Karpas-422 (cell line): ENCODE measurements around the gene TMPRSS13. TPM values are rescaled to one million over a fixed set of nuclear protein-coding genes. Genes with fewer than 3 reads are reported as not detected.

ENCODE experiments used
- DNase-seq: peaks from one replicate; pipeline ENCODE4 v3.0.0-alpha.2; 2015
- H2AFZ ChIP-seq: fragments of 200-600 bp; sonication (generic); 2 replicates; pipeline ENCODE4 v1.6.1; 2014; ENCODE audit warnings: antibody characterized with exemption, low read length, mixed read lengths
- H3K27ac ChIP-seq: fragments of 200-600 bp; sonication (generic); 2 replicates; pipeline ENCODE4 v1.5.1; 2014; ENCODE audit warnings: mild to moderate bottlenecking, low read length, moderate library complexity
- H3K27me3 ChIP-seq: fragments of 200-600 bp; sonication (generic); 2 replicates; pipeline ENCODE4 v1.6.1; 2014; ENCODE audit warnings: low read length, mixed read lengths
- H3K36me3 ChIP-seq: fragments of 200-600 bp; sonication (generic); 2 replicates; pipeline ENCODE4 v1.6.1; 2014; ENCODE audit warnings: low read length, mixed read lengths; ENCODE audit not compliant: insufficient read depth
- H3K4me1 ChIP-seq: fragments of 200-600 bp; sonication (generic); 2 replicates; pipeline ENCODE4 v1.6.1; 2014; ENCODE audit warnings: mild to moderate bottlenecking, low read length, mixed read lengths
- H3K4me2 ChIP-seq: fragments of 200-600 bp; sonication (generic); 2 replicates; pipeline ENCODE4 v1.6.1; 2014; ENCODE audit warnings: low read length, low read depth, mild to moderate bottlenecking; ENCODE audit not compliant: poor library complexity, severe bottlenecking
- H3K4me3 ChIP-seq: fragments of 200-600 bp; sonication (generic); 2 replicates; pipeline ENCODE4 v1.5.1; 2014; ENCODE audit warnings: mild to moderate bottlenecking, antibody characterized with exemption, low read length, mixed read lengths
- H3K79me2 ChIP-seq: fragments of 200-600 bp; sonication (generic); 2 replicates; pipeline ENCODE4 v1.6.1; 2014; ENCODE audit warnings: mild to moderate bottlenecking, low read length, mixed read lengths
- H3K9ac ChIP-seq: fragments of 200-600 bp; sonication (generic); 2 replicates; pipeline ENCODE4 v1.6.0; 2014; ENCODE audit warnings: low read length
- H3K9me2 ChIP-seq: fragments of 200-600 bp; sonication (generic), shearing (Covaris generic); replicated peaks from 2 replicates; pipeline ENCODE4 v1.6.0; 2014; ENCODE audit warnings: mild to moderate bottlenecking, low read length, moderate library complexity; ENCODE audit not compliant: insufficient read depth
- H3K9me3 ChIP-seq: fragments of 300-700, 200-600 bp; sonication (generic); 2 replicates; pipeline ENCODE4 v1.6.1; 2014; ENCODE audit warnings: low read length, mixed read lengths
- H4K20me1 ChIP-seq: fragments of 200-600 bp; sonication (generic); 2 replicates; pipeline ENCODE4 v1.6.1; 2014; ENCODE audit warnings: mild to moderate bottlenecking, antibody characterized with exemption, low read length, low read depth; ENCODE audit not compliant: insufficient read depth
- total RNA-seq: library from RNA; depleted of rRNA; stranded (reverse); fragments of >200 nt; shearing (Covaris generic); gene quantifications from 2 replicates; pipeline ENCODE4 v1.2.3, GENCODE V29; 2014; ENCODE audit warnings: low replicate concordance

Gene TMPRSS13
- total RNA-seq, 1 experiment from 2014 or later, result 1.1 TPM

- Histone ChIP-seq H3K4me2 (no peak overlapping the region), H2AFZ (no peak overlapping the region), H3K79me2 (no peaks in the 10 kb centered on the region), H3K4me3 (no peak overlapping the region), H3K9me3 (no peaks in the 10 kb centered on the region), H3K27me3 (no peaks in the 10 kb centered on the region), H3K36me3 (no peaks in the 10 kb centered on the region), H3K4me1 (peaks cover 11% of the 10 kb centered on the region), H3K27ac (no peak overlapping the region), H3K9me2 (no peaks in the 10 kb centered on the region), H4K20me1 (no peaks in the 10 kb centered on the region), H3K9ac (no peak overlapping the region)
- no peak for DNase-seq
Measured at GRCh38 chr11:117909611-117910382, 19.4 kb downstream of the TMPRSS13 start.

DNA sequence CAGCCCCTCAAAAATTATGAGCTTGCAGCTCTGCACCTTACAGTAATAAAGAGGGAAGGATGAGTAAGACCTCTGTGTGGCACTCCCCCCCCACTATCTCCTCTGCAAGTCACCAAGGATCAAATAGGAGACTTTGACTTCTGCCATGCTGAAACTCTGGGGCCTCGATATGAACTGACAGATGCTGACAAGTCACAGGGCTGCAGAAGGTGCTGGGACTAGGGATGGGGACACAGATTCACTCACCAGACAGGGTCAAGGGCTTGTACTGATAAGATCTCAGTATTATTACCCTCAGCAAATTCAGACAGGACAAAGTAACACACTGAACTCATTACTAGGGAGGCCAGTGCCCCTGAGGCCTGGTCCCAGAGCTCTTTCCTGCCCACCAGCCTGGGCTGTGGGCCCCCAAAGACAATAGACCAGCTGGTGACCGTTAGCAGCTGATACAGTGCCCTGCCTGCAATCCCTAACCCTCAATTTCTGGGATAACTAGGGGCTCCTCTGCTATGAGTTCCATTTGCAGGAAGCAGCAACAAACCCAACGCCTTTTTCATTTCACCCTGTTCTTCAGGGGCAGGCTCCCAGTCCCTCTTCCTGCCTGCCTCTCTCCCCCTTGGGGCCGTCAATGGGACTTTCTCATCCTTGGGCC lies 20.1 kb downstream of the TMPRSS13 start:
- H3K4me3 ChIP-seq, result no peak overlapping the region
- no peak overlapping the region for H2AFZ ChIP-seq
- no peaks in the 10 kb centered on the region for H3K27me3 ChIP-seq
- no peak overlapping the region for H3K4me2 ChIP-seq
- no peaks in the 10 kb centered on the region for H3K79me2 ChIP-seq
- H3K9me3 ChIP-seq, result no peaks in the 10 kb centered on the region
- no peaks in the 10 kb centered on the region for H4K20me1 ChIP-seq
- H3K36me3 ChIP-seq, result no peaks in the 10 kb centered on the region
- no peak overlapping the region for H3K27ac ChIP-seq
- DNase-seq, result no peak
- peaks cover 11% of the 10 kb centered on the region for H3K4me1 ChIP-seq
- no peak overlapping the region for H3K9ac ChIP-seq
- H3K9me2 ChIP-seq, result no peaks in the 10 kb centered on the region

- no peaks in the 10 kb centered on the region for H3K36me3 ChIP-seq
- H3K4me3 ChIP-seq, result peak overlapping the region; percentile 68; the same call in 1 of the 2 replicates
- H3K4me1 ChIP-seq, result peaks cover 11% of the 10 kb centered on the region
- peak overlapping the region; percentile 72 for H3K4me2 ChIP-seq
- no peaks in the 10 kb centered on the region for H3K27me3 ChIP-seq
- DNase-seq, result no peak
- peak overlapping the region; percentile 64 for H3K9ac ChIP-seq
- no peak overlapping the region for H3K27ac ChIP-seq
- no peaks in the 10 kb centered on the region for H3K9me2 ChIP-seq
- H2AFZ ChIP-seq, result no peak overlapping the region
- H4K20me1 ChIP-seq, result no peaks in the 10 kb centered on the region
- H3K9me3 ChIP-seq, result no peaks in the 10 kb centered on the region
- H3K79me2 ChIP-seq, result no peaks in the 10 kb centered on the region
Measured at GRCh38 chr11:117908109-117908895, 20.9 kb downstream of the TMPRSS13 start.

- Histone ChIP-seq H2AFZ (peak overlapping the region; percentile 95), H3K9me3 (no peaks in the 10 kb centered on the region)
Measured at GRCh38 chr11:117907276-117908108, 21.7 kb downstream of the TMPRSS13 start.

GRCh38 chr11:117906710-117907109 lies 22.5 kb downstream of the TMPRSS13 start:
- no peak overlapping the region; the same call in 1 of the 2 replicates for H3K4me3 ChIP-seq
- H2AFZ ChIP-seq, result no peak overlapping the region
- H3K4me2 ChIP-seq, result no peak overlapping the region
- H3K9me2 ChIP-seq, result no peaks in the 10 kb centered on the region
- H3K9me3 ChIP-seq, result no peaks in the 10 kb centered on the region
- H3K27ac ChIP-seq, result no peak overlapping the region
- no peaks in the 10 kb centered on the region for H3K79me2 ChIP-seq
- no peaks in the 10 kb centered on the region for H3K36me3 ChIP-seq
- no peak for DNase-seq
- no peaks in the 10 kb centered on the region for H4K20me1 ChIP-seq
- no peak overlapping the region for H3K9ac ChIP-seq
- peaks cover 11% of the 10 kb centered on the region for H3K4me1 ChIP-seq
- no peaks in the 10 kb centered on the region for H3K27me3 ChIP-seq

More at GRCh38 chr11:117907276-117908108, 21.7 kb downstream of the TMPRSS13 start:
- no peaks in the 10 kb centered on the region for H3K9me2 ChIP-seq
- H3K4me2 ChIP-seq, result peak overlapping the region; percentile 72
- peak; percentile 92 for DNase-seq
- no peaks in the 10 kb centered on the region for H3K27me3 ChIP-seq
- no peak overlapping the region for H3K27ac ChIP-seq
- no peaks in the 10 kb centered on the region for H3K36me3 ChIP-seq
- no peaks in the 10 kb centered on the region for H3K79me2 ChIP-seq
- peaks cover 11% of the 10 kb centered on the region for H3K4me1 ChIP-seq
- peak overlapping the region; percentile 68 for H3K4me3 ChIP-seq
- no peaks in the 10 kb centered on the region for H4K20me1 ChIP-seq
- peak overlapping the region; percentile 64 for H3K9ac ChIP-seq

- H3K9me3 ChIP-seq, result no peaks in the 10 kb centered on the region
- no peak for DNase-seq
- no peak overlapping the region for H3K4me2 ChIP-seq
- no peak overlapping the region for H3K4me3 ChIP-seq
- no peak overlapping the region for H3K27ac ChIP-seq
- H3K27me3 ChIP-seq, result no peaks in the 10 kb centered on the region
- H3K4me1 ChIP-seq, result peaks cover 11% of the 10 kb centered on the region
- no peak overlapping the region for H3K9ac ChIP-seq
- H2AFZ ChIP-seq, result no peak overlapping the region
- H3K79me2 ChIP-seq, result no peaks in the 10 kb centered on the region
- H4K20me1 ChIP-seq, result no peaks in the 10 kb centered on the region
- no peaks in the 10 kb centered on the region for H3K36me3 ChIP-seq
- no peaks in the 10 kb centered on the region for H3K9me2 ChIP-seq
Measured at GRCh38 chr11:117906126-117906525, 23.1 kb downstream of the TMPRSS13 start.

GRCh38 chr11:117905524-117905923 lies 23.7 kb downstream of the TMPRSS13 start:
- H3K4me1 ChIP-seq, result peaks cover 11% of the 10 kb centered on the region
- no peak overlapping the region for H2AFZ ChIP-seq
- no peak for DNase-seq
- no peaks in the 10 kb centered on the region for H3K27me3 ChIP-seq
- no peak overlapping the region for H3K4me3 ChIP-seq
- H3K9me2 ChIP-seq, result no peaks in the 10 kb centered on the region
- no peak overlapping the region for H3K9ac ChIP-seq
- H3K9me3 ChIP-seq, result no peaks in the 10 kb centered on the region
- no peak overlapping the region for H3K4me2 ChIP-seq
- H3K79me2 ChIP-seq, result no peaks in the 10 kb centered on the region
- no peak overlapping the region for H3K27ac ChIP-seq
- H3K36me3 ChIP-seq, result no peaks in the 10 kb centered on the region
- H4K20me1 ChIP-seq, result no peaks in the 10 kb centered on the region
